Measurements from ENCODE around the gene ZNF142. TPM values are rescaled to one million over a fixed set of nuclear protein-coding genes. Genes with fewer than 3 reads are reported as not detected.

Gene ZNF142
- total and polyA plus RNA-seq, 2 donors from 2014 or later = 3.7 to 33.6 TPM

DNA sequence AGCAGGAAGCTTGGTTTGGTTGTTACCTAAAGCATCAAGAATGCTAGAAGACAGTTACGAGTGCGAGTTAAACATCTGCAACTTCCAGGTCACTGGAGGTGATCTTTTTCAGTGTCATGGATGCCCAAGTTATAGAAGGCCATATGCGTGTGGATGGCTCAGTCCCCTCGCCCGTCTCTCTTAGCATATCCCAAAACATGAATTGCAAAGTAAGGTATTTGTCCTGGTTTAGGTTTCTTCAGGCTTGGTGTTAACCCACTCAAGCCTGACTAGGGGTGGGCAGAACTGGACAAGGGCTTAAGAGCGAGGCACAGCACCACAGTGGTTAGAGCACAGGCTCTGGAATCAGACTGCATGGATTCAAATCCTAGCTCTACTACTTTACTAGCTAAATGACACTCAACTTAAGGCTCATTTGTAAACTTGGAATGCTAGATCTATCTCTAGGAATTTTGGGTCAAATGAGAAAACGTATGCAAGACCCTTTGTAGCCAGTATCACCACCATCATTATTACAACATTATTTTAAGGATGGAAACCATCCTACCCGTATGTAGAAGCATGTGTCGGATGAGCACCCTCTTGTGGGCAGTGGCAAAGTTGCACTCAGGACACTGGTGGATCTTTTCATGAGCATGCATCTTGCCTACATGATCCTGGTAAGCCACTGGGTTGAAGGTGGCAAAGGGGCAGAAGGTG, 11.2 kb downstream of the ZNF142 start:
- Histone ChIP-seq H3K9ac (ENCODE audit: low read length in 3 of 3) (no peak overlapping the region), H3K9me3 (ENCODE audit: control insufficient read depth in 2 of 3, insufficient read depth in 1 of 3, low read length in 3 of 3) (no peaks in the 10 kb centered on the region), H3K4me3 (ENCODE audit: low read length in 3 of 3) (no peak overlapping the region), H3K4me1 (ENCODE audit: control insufficient read depth in 2 of 3, insufficient read depth in 2 of 3, low read depth in 1 of 3, low read length in 3 of 3) (peaks cover 0 to 20% (median 9%) of the 10 kb centered on the region in 3 donors), H3K27me3 (ENCODE audit: control insufficient read depth, insufficient read depth, low read length) (no peaks in the 10 kb centered on the region), H3K27ac (ENCODE audit: low read depth in 2 of 2, low read length in 2 of 2) (no peak overlapping the region), H3K36me3 (ENCODE audit: control insufficient read depth in 2 of 3, insufficient read depth in 3 of 3, low read length in 3 of 3) (peaks cover 6 to 48% (median 25%) of the 10 kb centered on the region in 3 donors)
- peak in 3 of 5 donors; percentile 33 to 67 (median 53) for DNase-seq
- FAIRE-seq = no peak
- TF ChIP-seq CTCF (IDR thresholded peaks at IDR 0.05; ENCODE audit: borderline replicate concordance, extremely low read depth, insufficient read depth) = peak; percentile 69
- intact Hi-C loops (cut with DNase I) = no loop called here

DNA sequence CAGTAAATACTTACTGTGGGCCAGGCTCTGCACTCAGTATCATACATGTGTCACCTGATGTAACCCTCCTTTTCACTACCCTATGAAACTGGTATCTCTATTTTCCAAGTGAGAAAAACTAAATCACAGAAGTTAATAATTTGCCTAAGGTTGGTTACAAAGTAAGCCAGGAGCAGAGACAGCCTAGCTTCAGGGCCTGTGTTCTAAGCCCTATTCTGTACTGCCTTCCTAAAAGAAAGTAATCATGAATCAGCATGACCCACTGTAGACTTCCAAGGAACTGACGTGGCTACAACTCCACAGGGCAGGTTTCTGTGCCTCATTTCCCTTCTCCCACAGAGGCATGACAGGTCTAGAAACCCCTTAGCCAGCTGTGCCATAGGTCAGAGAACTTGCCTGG, 14.3 kb downstream of the ZNF142 start:
- H3K27me3 ChIP-seq (ENCODE audit: control insufficient read depth, insufficient read depth, low read length) = no peaks in the 10 kb centered on the region
- peaks cover 0 to 20% (median 9%) of the 10 kb centered on the region in 3 donors for H3K4me1 ChIP-seq (ENCODE audit: control insufficient read depth in 2 of 3, insufficient read depth in 2 of 3, low read depth in 1 of 3, low read length in 3 of 3)
- H3K4me3 ChIP-seq (ENCODE audit: low read length in 3 of 3) = no peak overlapping the region
- peak overlapping the region in 1 of 3 donors; percentile 56 for H3K9ac ChIP-seq (ENCODE audit: low read length in 3 of 3)
- DNase-seq (peak in 2 of 5 donors; percentile 22 to 49), FAIRE-seq (peak; percentile 63)
- TF ChIP-seq CTCF (IDR thresholded peaks at IDR 0.05; ENCODE audit: borderline replicate concordance, extremely low read depth, insufficient read depth) = no peak
- H3K27ac ChIP-seq (ENCODE audit: low read depth in 2 of 2, low read length in 2 of 2) = peak overlapping the region; percentile 85 to 88
- intact Hi-C loops (cut with DNase I) = no loop called here
- no peaks in the 10 kb centered on the region for H3K9me3 ChIP-seq (ENCODE audit: control insufficient read depth in 2 of 3, insufficient read depth in 1 of 3, low read length in 3 of 3)
- H3K36me3 ChIP-seq (ENCODE audit: control insufficient read depth in 2 of 3, insufficient read depth in 3 of 3, low read length in 3 of 3) = peaks cover 7 to 41% (median 26%) of the 10 kb centered on the region in 3 donors

- no peaks in the 10 kb centered on the region for H3K27me3 ChIP-seq (ENCODE audit: control insufficient read depth, insufficient read depth, low read length)
- peaks cover 0 to 20% (median 9%) of the 10 kb centered on the region in 3 donors for H3K4me1 ChIP-seq (ENCODE audit: control insufficient read depth in 2 of 3, insufficient read depth in 2 of 3, low read depth in 1 of 3, low read length in 3 of 3)
- H3K36me3 ChIP-seq (ENCODE audit: control insufficient read depth in 2 of 3, insufficient read depth in 3 of 3, low read length in 3 of 3) = peaks cover 8 to 39% (median 26%) of the 10 kb centered on the region in 3 donors
- DNase-seq = no peak
- H3K27ac ChIP-seq (ENCODE audit: low read depth in 2 of 2, low read length in 2 of 2) = peak overlapping the region; percentile 75 to 85
- no peaks in the 10 kb centered on the region for H3K9me3 ChIP-seq (ENCODE audit: control insufficient read depth in 2 of 3, insufficient read depth in 1 of 3, low read length in 3 of 3)
- peak; percentile 42 for TF ChIP-seq CTCF (IDR thresholded peaks at IDR 0.05; ENCODE audit: borderline replicate concordance, extremely low read depth, insufficient read depth)
- H3K4me3 ChIP-seq (ENCODE audit: low read length in 3 of 3) = no peak overlapping the region
- intact Hi-C loops (cut with DNase I) = no loop called here
- H3K9ac ChIP-seq (ENCODE audit: low read length in 3 of 3) = peak overlapping the region in 1 of 3 donors; percentile 38
- no peak for FAIRE-seq
Observed at GRCh38 chr2:218644721-218645120, 14.7 kb downstream of the ZNF142 start.
